GM12891 (cell line): ENCODE measurements around the gene POR.

Experiments used
- PAX5 ChIP-seq: IDR thresholded peaks from 2 replicates; pipeline ENCODE4 v1.6.1; 2011; ENCODE audit warnings: low read length, moderate library complexity, mild to moderate bottlenecking; ENCODE audit not compliant: insufficient read depth, severe bottlenecking
- POLR2A ChIP-seq: IDR thresholded peaks from 2 replicates; pipeline ENCODE4 v1.6.1; 2011; ENCODE audit warnings: low read depth, low read length, control low read depth
- POLR2AphosphoS5 ChIP-seq: IDR thresholded peaks from 2 replicates; pipeline ENCODE4 v1.6.1; 2011; ENCODE audit warnings: low read depth, low read length, control low read depth
- POU2F2 ChIP-seq: IDR thresholded peaks from 2 replicates; pipeline ENCODE4 v1.6.1; 2011; ENCODE audit warnings: low read depth, mild to moderate bottlenecking, control low read depth, low read length, moderate library complexity
- SPI1 ChIP-seq: IDR thresholded peaks from 2 replicates; pipeline ENCODE4 v1.6.1; 2011; ENCODE audit warnings: low read depth, low read length, control low read depth
- TAF1 ChIP-seq: IDR thresholded peaks from 2 replicates; pipeline ENCODE4 v1.6.1; 2011; ENCODE audit warnings: low read depth, low read length, control low read depth

- TF ChIP-seq POLR2AphosphoS5 (no peak), POLR2A (no peak), POU2F2 (no peak), TAF1 (no peak), SPI1 (no peak), PAX5 (no peak)
These were observed 33.2 kb downstream of the POR start for GRCh38 chr7:75948179-75948578.
